RWPE2 (cell line): Measurements from ENCODE around the gene MEIOSIN.

ENCODE experiments used
- ATAC-seq: fragments of 200-7000 bp; cut with Tn5 transposase; 3 replicates; pipeline ENCODE4 v1.9.1; 2021; ENCODE audit warnings: low read depth
- DNase-seq: peaks from one replicate; pipeline ENCODE4 v3.0.0-alpha.2; 2020; ENCODE audit warnings: low spot score
- H3K27ac ChIP-seq: fragments of 450-650 bp; 2 replicates; pipeline ENCODE4 v1.5.1; 2017; ENCODE audit warnings: mild to moderate bottlenecking; ENCODE audit not compliant: poor library complexity, severe bottlenecking
- H3K27me3 ChIP-seq: fragments of 250-450 bp; sonication (Bioruptor Pico); 2 replicates; pipeline ENCODE4 v1.5.1; 2021; ENCODE audit warnings: mild to moderate bottlenecking, moderate library complexity; ENCODE audit not compliant: insufficient read depth, poor library complexity, severe bottlenecking
- H3K36me3 ChIP-seq: fragments of 250-450 bp; sonication (Bioruptor Pico); 2 replicates; pipeline ENCODE4 v1.5.1; 2020; ENCODE audit warnings: low read depth, mild to moderate bottlenecking, moderate library complexity
- H3K4me1 ChIP-seq: fragments of 250-450 bp; sonication (Bioruptor Pico); 2 replicates; pipeline ENCODE4 v1.5.1; 2021; ENCODE audit warnings: mild to moderate bottlenecking, moderate library complexity; ENCODE audit not compliant: insufficient read depth, poor library complexity, severe bottlenecking
- H3K4me3 ChIP-seq: fragments of 250-450 bp; sonication (Bioruptor Pico); 2 replicates; pipeline ENCODE4 v1.5.1; 2021; ENCODE audit warnings: mild to moderate bottlenecking, moderate library complexity; ENCODE audit not compliant: severe bottlenecking
- H3K9me3 ChIP-seq: fragments of 250-450 bp; sonication (Bioruptor Pico); 2 replicates; pipeline ENCODE4 v1.5.1; 2021; ENCODE audit warnings: mild to moderate bottlenecking, moderate library complexity; ENCODE audit not compliant: severe bottlenecking
- CTCF ChIP-seq: fragments of 450-650 bp; IDR thresholded peaks from one replicate; pipeline ENCODE4 v1.5.1; 2017; ENCODE audit warnings: mild to moderate bottlenecking, moderate library complexity; ENCODE audit not compliant: poor library complexity, severe bottlenecking

MEIOSIN gene

GRCh38 chr19:45770192-45771101 lies 37.2 kb downstream of the MEIOSIN start:
- TF ChIP-seq CTCF = peak; percentile 93
- H3K27me3 ChIP-seq = no peaks in the 10 kb centered on the region
- H3K4me3 ChIP-seq = peak overlapping the region; percentile 31
- DNase-seq (peak; percentile 99), ATAC-seq (peak; percentile 68)
- H3K9me3 ChIP-seq = no peaks in the 10 kb centered on the region
- H3K36me3 ChIP-seq = peaks cover 5% of the 10 kb centered on the region
- peak overlapping the region; percentile 86 for H3K27ac ChIP-seq
- H3K4me1 ChIP-seq = no peaks in the 10 kb centered on the region

- Histone ChIP-seq H3K4me1 (no peaks in the 10 kb centered on the region), H3K4me3 (no peak overlapping the region), H3K27ac (peak overlapping the region; percentile 86), H3K36me3 (peaks cover 5% of the 10 kb centered on the region), H3K9me3 (no peaks in the 10 kb centered on the region), H3K27me3 (no peaks in the 10 kb centered on the region)
- TF ChIP-seq CTCF = no peak
- ATAC-seq (no peak), DNase-seq (no peak)
Observed at GRCh38 chr19:45771311-45771933, 38.2 kb downstream of the MEIOSIN start.

GRCh38 chr19:45772130-45772840 lies 39.0 kb downstream of the MEIOSIN start:
- Histone ChIP-seq H3K27ac (no peak overlapping the region), H3K27me3 (no peaks in the 10 kb centered on the region), H3K4me1 (no peaks in the 10 kb centered on the region), H3K9me3 (no peaks in the 10 kb centered on the region), H3K4me3 (no peak overlapping the region), H3K36me3 (peaks cover 13% of the 10 kb centered on the region)
- DNase-seq (peak; percentile 47), ATAC-seq (no peak)
- TF ChIP-seq CTCF = no peak

GRCh38 chr19:45772912-45773311 lies 39.7 kb downstream of the MEIOSIN start:
- H3K27ac ChIP-seq = no peak overlapping the region
- peaks cover 19% of the 10 kb centered on the region for H3K36me3 ChIP-seq
- H3K9me3 ChIP-seq = no peaks in the 10 kb centered on the region
- no peaks in the 10 kb centered on the region for H3K27me3 ChIP-seq
- H3K4me1 ChIP-seq = no peaks in the 10 kb centered on the region
- ATAC-seq = no peak
- peak; percentile 44 for DNase-seq
- no peak for TF ChIP-seq CTCF
- H3K4me3 ChIP-seq = no peak overlapping the region
